GM10847 (cell line): Measurements from ENCODE around the gene GHRL.

Experiments
- POLR2A ChIP-seq: IDR thresholded peaks from 2 replicates; pipeline ENCODE4 v1.6.1; 2011; ENCODE audit not compliant: insufficient read length; ENCODE audit errors: extremely low read depth

Gene GHRL

GRCh38 chr3:10289077-10289476, 3.7 kb downstream of the GHRL start:
- no peak for TF ChIP-seq POLR2A

- TF ChIP-seq POLR2A: no peak
These were observed 4.2 kb downstream of the GHRL start for GRCh38 chr3:10288575-10288960.

GRCh38 chr3:10287936-10288574, 4.7 kb downstream of the GHRL start:
- TF ChIP-seq POLR2A: no peak

GRCh38 chr3:10286596-10287295, 6.0 kb downstream of the GHRL start:
- no peak for TF ChIP-seq POLR2A

- no peak for TF ChIP-seq POLR2A
These were observed 6.6 kb downstream of the GHRL start for GRCh38 chr3:10286133-10286524.

- TF ChIP-seq POLR2A: no peak
These were observed 7.2 kb downstream of the GHRL start for GRCh38 chr3:10285272-10286132.

GRCh38 chr3:10284496-10284895, 8.3 kb downstream of the GHRL start:
- TF ChIP-seq POLR2A: no peak

- no peak for TF ChIP-seq POLR2A
These were observed 9.1 kb downstream of the GHRL start for GRCh38 chr3:10283638-10284037.

GRCh38 chr3:10281951-10282350, 10.8 kb downstream of the GHRL start:
- TF ChIP-seq POLR2A: no peak

GRCh38 chr3:10280571-10280970, 12.2 kb downstream of the GHRL start:
- no peak for TF ChIP-seq POLR2A

GRCh38 chr3:10280177-10280529, 12.6 kb downstream of the GHRL start:
- no peak for TF ChIP-seq POLR2A

- no peak for TF ChIP-seq POLR2A
These were observed 13.2 kb downstream of the GHRL start for GRCh38 chr3:10279384-10280176.

GRCh38 chr3:10278501-10278900, 14.2 kb downstream of the GHRL start:
- TF ChIP-seq POLR2A: no peak

- TF ChIP-seq POLR2A: no peak
These were observed 15.6 kb downstream of the GHRL start for GRCh38 chr3:10277115-10277625.

- TF ChIP-seq POLR2A: no peak
These were observed 18.1 kb downstream of the GHRL start for GRCh38 chr3:10274601-10275000.
